Left lung (tissue), 10 donors: ENCODE data around the gene C5orf46. TPM values are rescaled to one million over a fixed set of nuclear protein-coding genes. Genes with fewer than 3 reads are reported as not detected.

Experiments used
- ATAC-seq: fragments of 200-7000 bp; cut with Tn5 transposase; one replicate; pipeline ENCODE4 v1.9.1; 2020; ENCODE audit warnings: moderate library complexity
- DNase-seq, 4 donors: peaks; one replicate each; pipeline ENCODE4 v3.0.0-alpha.2; 2013 to 2020
- H3K27ac ChIP-seq, 2 donors: fragments of 200-600 bp; sonication (generic) in 1 of 2; one replicate each; pipeline versions ENCODE4 v1.5.0 to v1.8.0; 2020 to 2021
- H3K27me3 ChIP-seq, 2 donors: fragments of 200-600 bp; sonication (generic) in 1 of 2; one replicate each; pipeline versions ENCODE4 v1.5.0 to v1.8.0; 2020 to 2021
- H3K36me3 ChIP-seq, 2 donors: fragments of 200-600 bp; sonication (generic) in 1 of 2; one replicate each; pipeline versions ENCODE4 v1.5.0 to v1.8.0; 2020 to 2021
- H3K4me1 ChIP-seq, 2 donors: fragments of 200-600 bp; one replicate each; pipeline ENCODE4 v1.8.0; 2021
- H3K4me3 ChIP-seq, 2 donors: fragments of 200-600 bp; sonication (generic) in 1 of 2; one replicate each; pipeline versions ENCODE4 v1.5.0 to v1.8.0; 2020 to 2021; ENCODE audit warnings: mild to moderate bottlenecking in 1 of 2
- H3K9me3 ChIP-seq, 2 donors: fragments of 200-600 bp; sonication (generic) in 1 of 2; one replicate each; pipeline versions ENCODE4 v1.5.0 to v1.8.0; 2020 to 2021
- CTCF ChIP-seq, 2 donors: fragments of 200-600 bp; sonication (generic) in 1 of 2; IDR thresholded peaks; one replicate each; pipeline versions ENCODE4 v1.5.0 to v1.8.0; 2021; ENCODE audit warnings: antibody characterized with exemption in 2 of 2
- intact Hi-C, 2 donors: fragments of 100-400 bp; cut with DNase I; formaldehyde crosslinking; loops; one replicate each; pipeline versions ENCODE4 v1.11.2 to v1.14.2; 2022
- polyA plus RNA-seq, 6 donors: library from polyadenylated mRNA; unstranded; fragments of 120-200 nt; gene quantifications; one replicate each; pipeline ENCODE4 v1.2.1, GENCODE V29; 2013; ENCODE audit not compliant: insufficient read length in 6 of 6
- total RNA-seq, 2 donors: library from RNA; stranded (reverse); fragmentation: NEBNext Ultra II Directional; extraction: Animal tissue kit (Norgen Biotek cat#: 25700); gene quantifications; one replicate each; pipeline ENCODE4 v1.2.1, GENCODE V29; 2021
- donor health status: DM: no; HTN: yes; CAD: no.
- donor health status: DM: no; HTN: no; CAD: no.

Gene C5orf46
- total and polyA plus RNA-seq, 8 donors, result 0.50 to 3.0 (median 1.3) TPM; not detected in 2

GRCh38 chr5:147844846-147845245 is 61.5 kb downstream of the C5orf46 start:
- DNase-seq, result no peak
- Histone ChIP-seq H3K9me3 (no peaks in the 10 kb centered on the region), H3K27ac (no peak overlapping the region), H3K27me3 (peaks cover 0 to 6% of the 10 kb centered on the region in 2 donors), H3K4me3 (no peak overlapping the region), H3K36me3 (no peaks in the 10 kb centered on the region), H3K4me1 (no peaks in the 10 kb centered on the region)
- no peak for ATAC-seq
- TF ChIP-seq CTCF (IDR thresholded peaks at IDR 0.05), result no peak
- intact Hi-C loops, result no loop called here

- DNase-seq (no peak), ATAC-seq (no peak)
- intact Hi-C loops, result no loop called here
- Histone ChIP-seq H3K27me3 (peaks cover 0 to 6% of the 10 kb centered on the region in 2 donors), H3K27ac (no peak overlapping the region), H3K36me3 (no peaks in the 10 kb centered on the region), H3K4me1 (no peaks in the 10 kb centered on the region), H3K9me3 (no peaks in the 10 kb centered on the region), H3K4me3 (no peak overlapping the region)
- no peak for TF ChIP-seq CTCF (IDR thresholded peaks at IDR 0.05)
Measured at GRCh38 chr5:147842869-147843268, 63.5 kb downstream of the C5orf46 start.

Other genes starting within 250 kb of the C5orf46 start
- gene JAKMIP2, start 123.8 kb downstream of the C5orf46 start, total RNA-seq, result 1 to 10 TPM in 1 of 2 donors, under 1 TPM in 1; 0.73 to 4.4 TPM
- 10 to 100 TPM in 3 of 6 donors, 1 to 10 TPM in 3; 4.5 to 11.7 (median 10.4) TPM for gene JAKMIP2, start 123.8 kb downstream of the C5orf46 start, polyA plus RNA-seq
- 10 to 100 TPM; 12.7 to 74.5 TPM for gene SPINK1, start 74.9 kb downstream of the C5orf46 start, total RNA-seq
- 1 to 10 TPM in 4 of 6 donors, under 1 TPM in 2; 0.61 to 3.3 (median 1.3) TPM for gene SPINK1, start 74.9 kb downstream of the C5orf46 start, polyA plus RNA-seq
- 100 to 1,000 TPM in 1 of 2 donors, 10 to 100 TPM in 1; 76.6 to 108 TPM for gene SCGB3A2, start 27.8 kb downstream of the C5orf46 start, total RNA-seq
- gene SCGB3A2, start 27.8 kb downstream of the C5orf46 start, polyA plus RNA-seq, result 1,000 to 10,000 TPM; 1,496 to 2,625 (median 1,657) TPM
- 1 to 10 TPM; 4.3 to 6.6 TPM for gene SPINK5, start 157.4 kb upstream of the C5orf46 start, total RNA-seq
- gene SPINK5, start 157.4 kb upstream of the C5orf46 start, polyA plus RNA-seq, result 1 to 10 TPM in 3 of 6 donors, under 1 TPM in 3; 0.56 to 1.5 (median 0.95) TPM